ENCODE results near the gene CST7.

- TF ChIP-seq, protein P1, sequence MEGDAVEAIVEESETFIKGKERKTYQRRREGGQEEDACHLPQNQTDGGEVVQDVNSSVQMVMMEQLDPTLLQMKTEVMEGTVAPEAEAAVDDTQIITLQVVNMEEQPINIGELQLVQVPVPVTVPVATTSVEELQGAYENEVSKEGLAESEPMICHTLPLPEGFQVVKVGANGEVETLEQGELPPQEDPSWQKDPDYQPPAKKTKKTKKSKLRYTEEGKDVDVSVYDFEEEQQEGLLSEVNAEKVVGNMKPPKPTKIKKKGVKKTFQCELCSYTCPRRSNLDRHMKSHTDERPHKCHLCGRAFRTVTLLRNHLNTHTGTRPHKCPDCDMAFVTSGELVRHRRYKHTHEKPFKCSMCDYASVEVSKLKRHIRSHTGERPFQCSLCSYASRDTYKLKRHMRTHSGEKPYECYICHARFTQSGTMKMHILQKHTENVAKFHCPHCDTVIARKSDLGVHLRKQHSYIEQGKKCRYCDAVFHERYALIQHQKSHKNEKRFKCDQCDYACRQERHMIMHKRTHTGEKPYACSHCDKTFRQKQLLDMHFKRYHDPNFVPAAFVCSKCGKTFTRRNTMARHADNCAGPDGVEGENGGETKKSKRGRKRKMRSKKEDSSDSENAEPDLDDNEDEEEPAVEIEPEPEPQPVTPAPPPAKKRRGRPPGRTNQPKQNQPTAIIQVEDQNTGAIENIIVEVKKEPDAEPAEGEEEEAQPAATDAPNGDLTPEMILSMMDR (IDR thresholded peaks at IDR 0.05), result no peak
- TF ChIP-seq POLR2A (IDR thresholded peaks at IDR 0.05), result no peak
- no peak for TF ChIP-seq POLR2AphosphoS5 (IDR thresholded peaks at IDR 0.05)
These were observed 49.1 kb downstream of the CST7 start for GRCh38 chr20:24998121-24998520.

All from suprapubic skin (tissue), 4 donors.